ENCODE results near the gene GTPBP6.

The GTPBP6 gene
- total RNA-seq: 12.4 to 51.2 (median 30.7) reads per million in 18 experiments

- peak; percentile 100 for DNase-seq
These were observed at the start of gene GTPBP6 for GRCh38 chrX:318739-319578. GTPBP6 (minus strand) TSS chrX:318796; CDS start chrX:318787, 9 bp downstream.

- no peak for DNase-seq
These were observed 49.3 kb upstream of the GTPBP6 start for GRCh38 chrX:367866-368265.

GRCh38 chrX:367349-367748 is 48.8 kb upstream of the GTPBP6 start:
- DNase-seq: no peak

DNA sequence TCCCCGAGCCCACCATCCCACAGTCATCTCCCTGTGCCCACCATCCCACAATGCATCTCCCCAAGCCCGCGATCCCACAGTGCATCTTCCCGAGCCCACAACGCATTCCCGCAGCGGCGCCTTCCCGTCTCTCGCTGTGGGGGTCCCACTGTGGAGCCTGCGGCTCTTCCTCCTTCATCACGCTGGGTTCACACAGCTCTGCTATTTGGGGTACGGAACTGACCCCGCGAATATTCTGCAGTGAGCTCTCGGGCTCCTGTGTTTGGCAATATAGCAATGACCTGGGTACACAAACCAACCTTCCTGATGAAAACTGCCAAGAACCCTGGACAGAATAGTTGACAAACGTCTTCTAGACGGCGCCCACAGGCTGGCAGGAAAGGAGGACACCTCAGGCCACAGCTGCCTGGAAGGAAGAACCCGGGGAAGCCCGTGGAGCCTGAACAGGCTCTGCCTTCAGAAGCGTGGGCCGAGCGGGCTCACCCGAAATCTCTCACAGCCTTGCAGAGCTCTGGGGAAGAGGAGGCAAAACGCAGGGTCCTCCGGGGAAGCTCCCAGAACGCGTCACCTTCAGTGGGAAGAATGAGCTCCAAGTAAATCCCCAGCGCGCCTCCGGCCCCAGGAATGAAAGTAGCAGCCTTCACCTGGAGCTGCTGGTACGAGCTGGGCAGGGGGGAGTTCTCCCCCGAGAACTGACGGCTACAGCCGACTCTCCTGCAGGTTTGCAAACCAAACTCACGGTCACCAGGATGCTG is 45.2 kb upstream of the GTPBP6 start:
- no peak for DNase-seq

DNA sequence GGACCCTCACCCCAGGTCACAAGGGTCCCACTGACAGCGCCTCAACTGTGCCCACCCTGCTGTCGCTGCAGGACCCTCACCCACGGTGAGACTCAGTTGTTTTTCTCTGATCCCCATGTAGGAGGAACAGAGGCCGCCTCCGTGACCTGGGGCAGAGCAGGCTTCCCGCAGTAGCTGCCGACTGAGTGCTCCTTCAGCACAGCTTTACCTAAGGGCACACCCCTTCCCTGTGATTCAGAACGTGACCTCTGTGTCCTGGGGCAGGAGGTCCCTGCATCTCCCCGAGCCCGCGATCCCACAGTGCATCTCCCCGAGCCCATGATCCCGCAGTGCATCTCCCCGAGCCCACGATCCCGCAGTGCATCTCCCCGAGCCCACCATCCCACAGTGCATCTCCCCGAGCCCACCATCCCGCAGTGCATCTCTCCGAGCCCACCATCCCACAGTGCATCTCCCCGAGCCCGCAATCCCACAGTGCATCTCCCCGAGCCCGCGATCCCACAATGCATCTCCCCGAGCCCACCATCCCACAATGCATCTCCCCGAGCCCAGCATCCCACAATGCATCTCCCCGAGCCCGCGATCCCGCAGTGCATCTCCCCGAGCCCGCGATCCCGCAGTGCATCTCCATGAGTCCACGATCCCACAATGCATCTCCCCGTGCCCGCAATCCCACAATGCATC is 44.5 kb upstream of the GTPBP6 start:
- no peak for DNase-seq

DNA sequence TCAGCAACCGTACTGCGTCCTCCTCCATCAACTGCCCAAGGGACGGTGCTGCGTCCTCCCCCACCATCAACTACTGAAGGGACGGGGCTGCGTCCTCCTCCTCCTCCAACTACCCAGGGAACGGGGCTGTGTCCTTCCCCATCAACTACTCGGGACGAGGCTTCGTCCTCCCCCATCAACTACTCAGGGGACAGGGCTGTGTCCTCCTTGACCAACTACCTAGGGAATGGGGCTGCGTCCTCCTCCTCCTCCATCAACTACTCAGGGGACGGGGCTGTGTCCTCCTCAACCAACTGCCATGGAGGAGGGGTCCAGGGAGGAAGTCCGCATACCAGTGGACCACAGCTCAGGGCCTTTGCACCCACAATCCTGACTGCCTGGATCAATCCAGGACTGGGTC is 43.8 kb upstream of the GTPBP6 start:
- no peak for DNase-seq

DNA sequence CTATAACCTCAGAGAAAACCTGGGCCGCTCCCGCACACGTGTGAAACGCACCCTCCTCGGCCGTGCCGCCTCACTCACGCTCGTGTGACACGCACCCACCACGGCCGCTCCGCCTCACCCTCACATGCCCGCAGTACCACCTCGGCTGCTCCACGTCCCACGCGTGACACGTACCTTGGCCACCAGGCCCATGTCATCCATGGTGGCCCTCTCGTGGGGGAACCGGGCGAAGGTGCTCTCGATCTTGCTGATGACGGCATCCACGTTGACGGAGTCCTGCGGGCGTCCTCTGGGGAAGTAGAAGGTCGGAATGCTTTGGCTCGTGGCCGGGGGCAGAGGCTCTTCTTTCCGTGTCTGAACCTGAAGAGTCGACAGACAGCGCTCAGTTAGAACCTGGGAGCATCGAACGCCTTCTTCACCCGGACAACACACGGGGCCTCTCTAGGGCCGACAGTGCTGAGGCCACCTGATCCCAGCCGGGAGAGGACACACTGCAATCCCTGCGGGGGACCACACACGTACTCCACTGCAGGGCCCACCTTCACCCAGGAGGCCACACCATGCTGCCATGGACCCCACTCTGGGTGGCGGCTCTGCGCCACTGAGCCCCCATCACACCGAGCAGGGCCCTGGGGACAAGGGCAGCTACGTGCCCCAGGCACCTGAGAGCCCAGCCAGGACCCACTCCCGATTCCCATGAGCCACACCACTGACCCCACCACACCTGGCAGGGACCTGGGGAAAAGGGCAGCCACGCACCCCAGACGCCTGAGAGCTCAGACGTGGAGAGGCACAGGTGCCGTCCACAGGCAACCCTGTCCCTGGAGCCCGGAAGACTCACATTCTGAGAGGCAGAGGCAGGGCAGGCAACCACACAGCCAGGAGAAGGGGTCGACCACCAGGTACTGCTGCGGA is 42.9 kb upstream of the GTPBP6 start:
- DNase-seq: no peak

DNA sequence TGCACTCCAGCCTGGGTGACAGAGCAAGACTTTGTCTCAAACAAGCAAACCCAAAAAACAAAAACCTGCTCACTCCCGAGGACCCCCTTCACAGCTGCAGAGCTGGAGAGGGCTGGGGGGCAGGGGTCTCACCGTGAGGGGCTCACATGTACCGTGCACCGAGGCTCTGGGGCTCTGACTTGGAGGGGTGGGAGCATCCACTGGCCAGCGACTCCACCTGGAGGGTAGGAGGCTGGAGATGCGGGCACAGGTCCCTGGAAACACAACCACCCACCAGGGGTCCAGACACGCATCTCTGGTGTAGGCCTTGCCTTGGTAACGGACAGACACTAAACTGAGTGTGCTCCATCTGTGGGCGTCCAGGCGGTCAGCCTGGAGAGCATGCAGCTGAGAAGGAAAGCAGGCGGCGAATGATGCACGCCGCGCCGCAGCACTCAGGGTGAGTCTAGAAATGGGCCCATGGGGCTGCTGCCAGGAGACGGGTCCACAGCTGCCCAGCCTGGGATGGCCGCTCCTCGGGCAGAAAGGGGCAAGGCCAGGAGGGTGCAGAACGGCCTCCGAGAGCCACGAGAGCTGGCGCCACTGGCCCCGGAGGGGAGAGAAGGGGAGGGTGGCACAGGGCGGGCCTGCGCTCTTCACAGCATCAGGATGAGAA is 42.0 kb upstream of the GTPBP6 start:
- no peak for DNase-seq

DNA sequence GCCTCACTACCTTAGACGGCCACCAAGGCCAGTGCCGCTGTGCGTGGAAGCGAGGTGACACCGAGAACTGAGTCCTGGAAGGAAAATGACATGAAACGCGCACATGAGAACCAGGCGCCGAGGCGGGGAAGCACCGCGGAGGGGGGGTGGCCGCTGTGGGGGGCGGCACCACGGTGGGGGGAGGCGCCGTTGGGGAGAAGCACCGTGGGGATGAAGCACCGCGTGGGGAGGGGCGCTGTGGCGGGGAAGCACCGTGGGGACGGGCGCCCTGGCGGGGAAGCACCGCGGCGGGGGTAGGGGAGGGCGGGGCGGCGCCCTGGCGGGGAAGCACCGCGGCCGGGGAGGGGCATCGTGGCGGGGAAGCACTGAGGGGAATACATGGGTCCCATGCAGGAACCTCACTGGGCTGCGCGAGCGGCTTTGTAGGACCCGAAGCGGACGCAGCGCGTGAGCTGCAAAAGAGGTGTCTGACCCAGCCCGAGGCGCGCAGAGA is 40.1 kb upstream of the GTPBP6 start:
- DNase-seq: no peak

- peak in 1 of 2 donors; percentile 25 for DNase-seq
These were observed 39.3 kb upstream of the GTPBP6 start for GRCh38 chrX:357693-358471.

DNA sequence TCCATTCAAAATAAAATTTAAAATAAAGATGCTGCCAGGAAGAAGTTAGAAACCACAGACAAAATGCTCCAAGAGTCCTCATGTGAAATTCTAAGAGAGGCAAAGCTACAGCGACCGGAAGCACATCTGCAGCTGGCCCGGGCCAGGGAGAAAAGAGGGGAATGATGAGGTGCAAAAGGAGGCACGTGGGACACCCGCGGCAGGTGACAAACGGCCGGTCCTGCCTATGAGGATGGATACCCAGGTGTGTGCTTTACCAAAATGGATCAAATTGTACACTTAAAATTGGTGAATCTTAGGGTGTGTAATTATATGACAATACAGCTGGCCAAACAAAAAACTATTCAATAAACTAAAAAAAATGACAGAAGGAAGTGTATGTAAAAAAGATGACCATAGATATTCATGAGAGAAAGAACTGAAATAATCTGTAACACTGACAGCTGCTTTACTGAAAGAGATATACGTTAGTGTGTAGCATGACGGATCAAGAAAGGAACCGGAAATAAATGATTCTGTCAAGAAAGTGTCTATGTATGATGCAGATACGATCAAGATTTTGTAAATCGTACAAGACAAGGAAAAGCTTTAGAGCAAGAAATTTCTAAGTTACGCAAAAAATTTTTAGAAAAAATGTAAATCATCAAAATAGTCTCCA is 38.6 kb upstream of the GTPBP6 start:
- DNase-seq: no peak

GRCh38 chrX:356385-357034 is 37.9 kb upstream of the GTPBP6 start:
- DNase-seq: no peak

GRCh38 chrX:355329-356050 is 36.9 kb upstream of the GTPBP6 start:
- no peak for DNase-seq

- DNase-seq: no peak
These were observed 35.3 kb upstream of the GTPBP6 start for GRCh38 chrX:353566-354535.

GRCh38 chrX:352582-353314 is 34.2 kb upstream of the GTPBP6 start:
- DNase-seq: no peak

DNA sequence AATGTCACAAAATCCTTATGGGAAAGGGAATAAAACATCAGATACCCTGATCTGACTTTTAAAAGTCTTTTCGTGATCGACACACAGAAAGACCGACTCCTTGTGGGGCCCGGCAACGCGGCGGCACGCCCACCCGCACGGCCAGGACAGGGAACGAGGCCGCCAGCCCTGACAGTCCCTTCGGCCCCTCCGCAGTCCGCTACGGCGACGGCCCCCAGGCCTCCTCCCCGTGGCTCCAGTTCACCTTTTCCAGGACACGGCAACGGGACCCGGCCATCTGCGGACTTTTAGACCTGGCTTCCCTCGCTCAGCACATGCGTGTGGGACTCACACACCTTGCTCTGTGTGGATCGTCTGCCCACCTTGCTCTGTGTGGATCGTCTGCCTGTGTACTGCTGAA is 33.6 kb upstream of the GTPBP6 start:
- no peak for DNase-seq

DNA sequence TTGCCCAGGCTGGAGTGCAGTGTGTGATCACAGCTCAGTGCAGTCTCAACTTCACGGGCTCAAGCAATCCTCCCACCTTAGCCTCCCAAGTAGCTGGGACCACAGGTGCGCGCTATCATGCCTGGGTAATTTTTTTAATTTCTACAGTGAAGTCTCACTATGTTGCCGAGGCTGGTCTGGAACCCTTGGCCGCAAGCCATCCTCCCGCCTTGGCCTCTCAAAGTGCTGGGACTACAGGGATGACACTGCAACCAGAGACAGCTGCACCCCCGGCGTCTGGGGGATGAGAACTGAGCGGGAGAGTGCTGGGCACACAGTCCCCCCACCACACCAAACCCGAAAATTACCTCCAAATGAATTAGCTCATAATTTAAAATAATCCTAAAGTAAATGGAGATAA is 33.1 kb upstream of the GTPBP6 start:
- no peak for DNase-seq
